Esophagus muscularis mucosa (tissue), 4 donors: ENCODE data around the gene SLC38A2. TPM values are rescaled to one million over a fixed set of nuclear protein-coding genes. Genes with fewer than 3 reads are reported as not detected.

Experiments used
- DNase-seq: peaks from one replicate; pipeline ENCODE4 v3.0.0-alpha.2; 2017; ENCODE audit errors: extremely low spot score
- H3K27ac ChIP-seq, 4 donors: fragments of 200-600 bp; sonication (generic); replicated peaks in 1 of 4; 1 replicate in 3 of 4; 2 replicates in 1 of 4; pipeline ENCODE4 v1.5.1; 2016 to 2019; ENCODE audit warnings: mild to moderate bottlenecking in 1 of 4
- H3K27me3 ChIP-seq, 4 donors: fragments of 200-600 bp; sonication (generic); one replicate each; pipeline versions ENCODE4 v1.5.1 to v1.6.0; 2016 to 2019
- H3K36me3 ChIP-seq, 4 donors: fragments of 200-600 bp; sonication (generic); one replicate each; pipeline ENCODE4 v1.5.1; 2016 to 2019
- H3K4me1 ChIP-seq, 4 donors: fragments of 200-600 bp; sonication (generic); one replicate each; pipeline ENCODE4 v1.5.1; 2016 to 2019
- H3K4me3 ChIP-seq, 4 donors: fragments of 200-600 bp; sonication (generic); 1 replicate in 2 of 4; 2 replicates in 2 of 4; pipeline ENCODE4 v1.5.1; 2016 to 2019; ENCODE audit warnings: mild to moderate bottlenecking in 4 of 4, moderate library complexity in 1 of 4
- H3K9me3 ChIP-seq, 4 donors: fragments of 200-600 bp; sonication (generic); 1 replicate in 3 of 4; 2 replicates in 1 of 4; pipeline ENCODE4 v1.5.1; 2016 to 2019
- CTCF ChIP-seq, 3 experiments: fragments of 200-600 bp in 2 of 3; fragments of 450-650 bp in 1 of 3; sonication (generic) in 2 of 3; IDR thresholded peaks; one replicate each; pipeline ENCODE4 v1.5.1; 2017 to 2019; ENCODE audit warnings: antibody characterized with exemption in 3 of 3, mild to moderate bottlenecking in 2 of 3, moderate library complexity in 1 of 3
- EP300 ChIP-seq: sonication (generic); formaldehyde crosslinking; IDR thresholded peaks from one replicate; pipeline ENCODE4 v1.6.1; 2017; ENCODE audit warnings: antibody characterized with exemption
- POLR2A ChIP-seq: fragments of 450-650 bp; IDR thresholded peaks from one replicate; pipeline ENCODE4 v1.6.1; 2017; ENCODE audit warnings: antibody characterized with exemption, moderate library complexity, mild to moderate bottlenecking, low read depth
- POLR2AphosphoS5 ChIP-seq, 2 donors: sonication (generic); formaldehyde crosslinking; IDR thresholded peaks; one replicate each; pipeline ENCODE4 v1.6.1; 2017; ENCODE audit warnings: antibody characterized with exemption in 2 of 2
- WGBS: methylation state at CpG from one replicate; pipeline ENCODE4 v1.1.5; 2018; 5-methylcytosine and 5-hydroxymethylcytosine counted together
- intact Hi-C: fragments of 100-400 bp; cut with DNase I; formaldehyde crosslinking; loops from one replicate; pipeline ENCODE4 v1.15.1; 2023
- total RNA-seq, 4 donors: library from RNA; depleted of rRNA; stranded (reverse); fragments of >200 nt; gene quantifications; one replicate each; pipeline versions ENCODE4 v1.1.0 to v1.2.1, GENCODE V29; 2016

Gene SLC38A2
- total RNA-seq, 4 donors from 2014 or later: 177 to 241 (median 225) TPM

- H3K27ac ChIP-seq: no peak overlapping the region
- intact Hi-C loops: no loop called here
- TF ChIP-seq CTCF (IDR thresholded peaks at IDR 0.05) (no peak), POLR2AphosphoS5 (IDR thresholded peaks at IDR 0.05) (no peak)
- peaks cover 0 to 6% (median 2%) of the 10 kb centered on the region in 4 donors for H3K4me1 ChIP-seq
- no peaks in the 10 kb centered on the region for H3K27me3 ChIP-seq
- H3K4me3 ChIP-seq: no peak overlapping the region
- WGBS: 90% methylated on average over 1 of the region's 1 CpG
- H3K9me3 ChIP-seq: no peaks in the 10 kb centered on the region
- DNase-seq: no peak
- H3K36me3 ChIP-seq: no peaks in the 10 kb centered on the region
These were observed 21.4 kb downstream of the SLC38A2 start for GRCh38 chr12:46351138-46351537.

DNA sequence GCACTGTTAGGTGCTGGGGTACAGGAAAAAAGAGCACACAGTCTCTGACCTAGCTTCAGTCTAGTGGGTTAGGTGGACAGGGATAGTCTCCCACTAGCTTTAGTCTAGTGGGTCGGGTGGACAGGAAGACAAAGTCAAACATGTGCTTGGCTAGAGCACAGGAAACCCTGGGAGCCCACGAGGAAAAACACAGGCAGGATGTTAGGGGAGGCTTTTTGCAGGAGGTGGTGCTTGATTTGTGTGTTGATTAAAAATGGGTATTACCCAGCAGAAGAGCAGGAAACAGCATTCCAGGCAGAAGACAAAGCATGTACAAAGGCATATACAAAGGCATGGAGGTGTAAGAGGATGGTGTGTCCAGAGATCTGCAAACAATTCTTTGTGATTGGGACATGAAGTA, 23.3 kb downstream of the SLC38A2 start:
- TF ChIP-seq CTCF (IDR thresholded peaks at IDR 0.05) (no peak), POLR2AphosphoS5 (IDR thresholded peaks at IDR 0.05) (no peak), POLR2A (no peak), EP300 (no peak)
- 15% methylated on average over 2 of the region's 2 CpGs for WGBS

GRCh38 chr12:46343118-46343852, 29.3 kb downstream of the SLC38A2 start:
- H3K4me3 ChIP-seq: no peak overlapping the region
- no peaks in the 10 kb centered on the region for H3K27me3 ChIP-seq
- no peak overlapping the region for H3K27ac ChIP-seq
- no peak for TF ChIP-seq POLR2A
- no peak for TF ChIP-seq CTCF (IDR thresholded peaks at IDR 0.05)
- TF ChIP-seq POLR2AphosphoS5 (IDR thresholded peaks at IDR 0.05): no peak
- no peak for TF ChIP-seq EP300
- no peak for DNase-seq
- no peaks in the 10 kb centered on the region for H3K36me3 ChIP-seq
- intact Hi-C loops: no loop called here
- peaks cover 0 to 3% (median 0%) of the 10 kb centered on the region in 4 donors for H3K4me1 ChIP-seq
- no peaks in the 10 kb centered on the region for H3K9me3 ChIP-seq
- WGBS: 92% methylated on average over 3 of the region's 3 CpGs

More for the DNA sequence above, 23.3 kb downstream of the SLC38A2 start:
- DNase-seq: no peak
- Histone ChIP-seq H3K36me3 (no peaks in the 10 kb centered on the region), H3K27me3 (no peaks in the 10 kb centered on the region), H3K4me1 (peaks cover 0 to 6% (median 2%) of the 10 kb centered on the region in 4 donors), H3K9me3 (no peaks in the 10 kb centered on the region), H3K4me3 (no peak overlapping the region), H3K27ac (no peak overlapping the region)
- intact Hi-C loops: no loop called here

GRCh38 chr12:46342562-46343033, 30.0 kb downstream of the SLC38A2 start:
- H3K4me1 ChIP-seq: peaks cover 0 to 3% (median 0%) of the 10 kb centered on the region in 4 donors
- peak; percentile 48 to 57 (median 55) for TF ChIP-seq CTCF (IDR thresholded peaks at IDR 0.05)
- no peak for TF ChIP-seq POLR2A
- H3K27ac ChIP-seq: no peak overlapping the region
- intact Hi-C loops: no loop called here
- H3K9me3 ChIP-seq: no peaks in the 10 kb centered on the region
- H3K27me3 ChIP-seq: no peaks in the 10 kb centered on the region
- H3K36me3 ChIP-seq: no peaks in the 10 kb centered on the region
- no peak for DNase-seq
- WGBS: 65% methylated on average over 3 of the region's 3 CpGs
- no peak overlapping the region for H3K4me3 ChIP-seq

GRCh38 chr12:46339051-46339450, 33.5 kb downstream of the SLC38A2 start:
- no peaks in the 10 kb centered on the region for H3K36me3 ChIP-seq
- TF ChIP-seq POLR2AphosphoS5 (IDR thresholded peaks at IDR 0.05) (no peak), CTCF (IDR thresholded peaks at IDR 0.05) (no peak), EP300 (no peak), POLR2A (no peak)
- no peak overlapping the region for H3K4me3 ChIP-seq
- intact Hi-C loops: no loop called here
- H3K9me3 ChIP-seq: no peaks in the 10 kb centered on the region
- no peaks in the 10 kb centered on the region for H3K27me3 ChIP-seq
- no peak for DNase-seq
- peaks cover 0 to 3% (median 0%) of the 10 kb centered on the region in 4 donors for H3K4me1 ChIP-seq
- H3K27ac ChIP-seq: no peak overlapping the region
